HEK293T (cell line): ENCODE results near the gene PLXNA2.

Experiments used
- CTBP1 ChIP-seq: fragments of 450-650 bp; IDR thresholded peaks from 2 replicates; pipeline ENCODE4 v1.6.1; 2016; ENCODE audit warnings: borderline replicate concordance
- FOXM1 ChIP-seq: fragments of 450-650 bp; IDR thresholded peaks from 2 replicates; pipeline ENCODE4 v1.6.1; 2017; ENCODE audit warnings: mild to moderate bottlenecking, borderline replicate concordance
- LEF1 ChIP-seq: fragments of 450-650 bp; IDR thresholded peaks from 2 replicates; pipeline ENCODE4 v1.6.1; 2017; ENCODE audit warnings: mild to moderate bottlenecking, borderline replicate concordance
- NFRKB ChIP-seq: fragments of 450-650 bp; IDR thresholded peaks from 2 replicates; pipeline ENCODE4 v1.6.1; 2016; ENCODE audit warnings: mild to moderate bottlenecking, moderate library complexity
- PKNOX1 ChIP-seq: fragments of 450-650 bp; IDR thresholded peaks from 2 replicates; pipeline ENCODE4 v1.6.1; 2016
- SP1 ChIP-seq: fragments of 450-650 bp; IDR thresholded peaks from 2 replicates; pipeline ENCODE4 v1.6.1; 2017

GRCh38 chr1:208232662-208233038 lies 11.5 kb downstream of the PLXNA2 start:
- TF ChIP-seq PKNOX1 (no peak), NFRKB (no peak), SP1 (no peak), CTBP1 (no peak), FOXM1 (no peak), LEF1 (no peak)
